ENCODE measurements around the gene PPARD.

The PPARD gene

DNA sequence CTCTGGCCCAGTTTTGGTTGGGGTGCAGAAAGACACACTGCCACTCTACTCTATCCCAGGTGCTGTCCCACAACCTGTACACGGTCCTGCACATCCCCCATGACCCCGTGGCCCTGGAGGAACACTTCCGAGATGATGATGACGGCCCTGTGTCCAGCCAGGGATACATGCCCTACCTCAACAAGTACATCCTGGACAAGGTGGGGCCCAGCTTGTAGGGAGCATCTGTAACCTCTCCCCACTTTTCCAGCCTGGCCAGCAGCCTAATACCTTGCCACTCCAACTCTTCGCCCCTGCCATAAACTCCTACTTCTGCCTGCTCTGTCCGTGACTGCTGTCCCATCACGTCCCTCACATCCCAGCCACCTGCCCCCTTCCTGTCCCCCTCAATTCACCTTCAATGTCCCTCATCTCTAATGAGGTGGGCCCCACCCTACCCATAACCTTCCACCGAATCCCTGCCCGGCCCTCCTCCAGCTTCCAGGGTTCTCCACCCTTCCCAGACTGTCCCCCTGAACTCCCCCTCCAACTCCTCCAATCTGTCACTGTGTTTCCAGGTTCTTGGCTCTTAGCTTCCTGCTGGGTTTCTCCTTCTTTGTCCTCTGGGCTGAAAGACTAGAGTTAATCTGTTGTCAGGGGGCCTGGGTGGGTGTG lies 32.6 kb upstream of the PPARD start:
- Histone ChIP-seq H3K9me3 (replicated peaks in 1 of 11) (no peaks in the 10 kb centered on the region), H4K20me1 (no peaks in the 10 kb centered on the region; a peak in 1 of 22 replicates), H3K27ac (peak overlapping the region; percentile 45 to 86 (median 82); a peak in 21 of 22 replicates), H3K36me3 (peaks cover 13 to 66% (median 40%) of the 10 kb centered on the region in 11 experiments), H3K4me1 (peaks cover 40 to 90% (median 52%) of the 10 kb centered on the region in 10 experiments), H3K4me2 (peak overlapping the region; percentile 86 to 98 (median 93)), H3K27me3 (no peaks in the 10 kb centered on the region), H3K4me3 (peak overlapping the region in 2 of 10 experiments; percentile 10; a peak in 3 of 20 replicates), H3K9ac (peak overlapping the region in 6 of 11 experiments; percentile 16 to 72 (median 54); a peak in 3 of 22 replicates)
- no peak for TF ChIP-seq Cebpa-rat (IDR thresholded peaks at IDR 0.05)

DNA sequence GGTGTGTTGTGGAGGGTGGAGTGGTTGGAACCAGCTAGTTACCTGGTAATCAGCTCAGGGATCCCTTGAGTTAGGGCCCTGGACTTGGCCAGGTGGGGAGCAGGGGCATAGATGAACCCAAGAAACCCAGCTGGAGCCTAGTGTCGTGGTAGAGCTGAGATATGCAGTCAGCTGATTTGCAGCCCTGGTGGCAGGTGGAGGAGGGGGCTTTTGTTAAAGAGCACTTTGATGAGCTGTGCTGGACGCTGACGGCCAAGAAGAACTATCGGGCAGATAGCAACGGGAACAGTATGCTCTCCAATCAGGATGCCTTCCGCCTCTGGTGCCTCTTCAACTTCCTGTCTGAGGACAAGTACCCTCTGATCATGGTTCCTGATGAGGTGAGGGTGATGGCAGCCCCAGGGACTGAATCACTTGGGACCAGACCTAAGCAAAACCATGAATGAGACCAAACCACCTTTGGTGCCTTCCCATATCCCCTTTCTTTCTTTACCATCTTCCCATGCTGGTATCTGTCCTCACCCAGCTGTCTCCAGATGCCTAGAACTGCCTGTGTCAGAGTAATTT lies 32.0 kb upstream of the PPARD start:
- H4K20me1 ChIP-seq: no peaks in the 10 kb centered on the region; a peak in 1 of 22 replicates
- H3K27me3 ChIP-seq: no peaks in the 10 kb centered on the region
- H3K4me2 ChIP-seq: peak overlapping the region; percentile 86 to 98 (median 93)
- H3K27ac ChIP-seq: peak overlapping the region; percentile 76 to 86 (median 82); a peak in 21 of 22 replicates
- peak overlapping the region in 9 of 11 experiments; percentile 44 to 72 (median 66); a peak in 13 of 22 replicates for H3K9ac ChIP-seq
- peaks cover 40 to 90% (median 47%) of the 10 kb centered on the region in 10 experiments for H3K4me1 ChIP-seq
- no peaks in the 10 kb centered on the region for H3K9me3 ChIP-seq (replicated peaks in 1 of 11)
- H3K36me3 ChIP-seq: peaks cover 18 to 65% (median 40%) of the 10 kb centered on the region in 11 experiments
- TF ChIP-seq Cebpa-rat (IDR thresholded peaks at IDR 0.05): no peak
- H3K4me3 ChIP-seq: peak overlapping the region in 4 of 10 experiments; percentile 10 to 54 (median 28); a peak in 5 of 20 replicates

DNA sequence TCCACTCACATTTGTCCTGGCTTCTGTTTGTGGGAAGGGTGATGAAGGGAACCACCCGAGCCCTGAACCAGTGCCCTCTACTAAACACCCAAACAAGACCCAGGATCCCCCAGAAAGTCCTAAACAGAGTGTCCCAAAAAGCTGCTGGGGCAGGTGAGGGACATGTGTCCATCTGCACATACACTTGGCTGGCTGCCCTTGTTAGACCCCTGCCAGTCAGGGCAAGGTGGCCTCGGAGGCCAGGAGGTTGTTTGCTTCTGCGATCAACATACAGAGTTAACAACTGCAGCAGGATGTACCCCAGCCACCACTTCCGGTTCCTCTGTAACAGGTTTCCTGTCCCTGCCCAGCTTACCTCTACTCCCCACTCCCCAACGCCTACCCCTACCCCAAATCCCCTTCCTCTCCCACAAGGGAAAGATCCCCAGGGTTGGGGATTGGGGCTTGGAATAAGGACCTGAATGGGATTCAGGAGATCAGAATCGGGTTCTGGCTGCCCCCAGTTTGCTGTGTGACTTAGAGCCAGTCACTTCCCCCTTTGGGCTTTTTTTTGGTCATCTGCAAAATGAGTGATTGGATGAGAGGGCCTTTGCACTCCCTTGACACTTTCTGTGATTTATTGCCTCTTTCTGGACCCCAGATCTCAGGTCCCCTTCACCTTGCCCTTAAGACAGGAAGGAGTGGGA lies 30.8 kb upstream of the PPARD start:
- peaks cover 24 to 69% (median 46%) of the 10 kb centered on the region in 11 experiments for H3K36me3 ChIP-seq
- peak overlapping the region; percentile 52 to 72 (median 65) for H3K9ac ChIP-seq
- H3K9me3 ChIP-seq (replicated peaks in 1 of 11): no peaks in the 10 kb centered on the region
- peak overlapping the region; percentile 86 to 98 (median 93) for H3K4me2 ChIP-seq
- H3K4me1 ChIP-seq: peaks cover 40 to 97% (median 43%) of the 10 kb centered on the region in 10 experiments
- TF ChIP-seq Cebpa-rat (IDR thresholded peaks at IDR 0.05): no peak
- no peaks in the 10 kb centered on the region for H3K27me3 ChIP-seq
- peak overlapping the region in 7 of 10 experiments; percentile 24 to 54 (median 32); a peak in 12 of 20 replicates for H3K4me3 ChIP-seq
- no peaks in the 10 kb centered on the region for H4K20me1 ChIP-seq
- peak overlapping the region; percentile 76 to 86 (median 82) for H3K27ac ChIP-seq

DNA sequence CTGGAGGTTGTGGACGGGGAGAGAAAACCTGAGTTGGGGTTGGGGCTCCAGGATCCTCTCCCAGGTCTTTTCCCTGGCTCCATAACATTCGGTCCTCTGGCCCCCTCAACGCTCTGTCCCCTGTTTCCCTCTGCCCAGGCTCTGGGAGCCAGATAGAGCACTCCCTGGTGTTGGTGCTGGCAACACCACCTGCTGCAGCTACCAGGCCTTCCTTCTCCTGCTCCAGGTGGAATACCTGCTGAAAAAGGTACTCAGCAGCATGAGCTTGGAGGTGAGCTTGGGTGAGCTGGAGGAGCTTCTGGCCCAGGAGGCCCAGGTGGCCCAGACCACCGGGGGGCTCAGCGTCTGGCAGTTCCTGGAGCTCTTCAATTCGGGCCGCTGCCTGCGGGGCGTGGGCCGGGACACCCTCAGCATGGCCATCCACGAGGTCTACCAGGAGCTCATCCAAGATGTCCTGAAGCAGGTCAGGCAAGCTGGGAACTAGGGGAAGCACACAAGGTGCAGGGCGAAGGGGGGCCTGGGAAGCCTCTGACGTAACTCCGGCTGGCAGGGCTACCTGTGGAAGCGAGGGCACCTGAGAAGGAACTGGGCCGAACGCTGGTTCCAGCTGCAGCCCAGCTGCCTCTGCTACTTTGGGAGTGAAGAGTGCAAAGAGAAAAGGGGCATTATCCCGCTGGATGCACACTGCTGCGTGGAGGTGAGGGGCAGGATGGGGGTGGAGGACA lies 30.1 kb upstream of the PPARD start:
- Histone ChIP-seq H3K9me3 (replicated peaks in 1 of 11) (no peaks in the 10 kb centered on the region), H4K20me1 (no peaks in the 10 kb centered on the region), H3K36me3 (peaks cover 27 to 69% (median 51%) of the 10 kb centered on the region in 11 experiments), H3K27ac (peak overlapping the region; percentile 76 to 86 (median 82)), H3K4me1 (peaks cover 40 to 91% (median 43%) of the 10 kb centered on the region in 10 experiments), H3K9ac (peak overlapping the region; percentile 52 to 72 (median 65); a peak in 19 of 22 replicates), H3K4me3 (peak overlapping the region in 2 of 10 experiments; percentile 13 to 20; a peak in 4 of 20 replicates), H3K4me2 (peak overlapping the region; percentile 86 to 98 (median 93)), H3K27me3 (no peaks in the 10 kb centered on the region)
- no peak for TF ChIP-seq Cebpa-rat (IDR thresholded peaks at IDR 0.05)

DNA sequence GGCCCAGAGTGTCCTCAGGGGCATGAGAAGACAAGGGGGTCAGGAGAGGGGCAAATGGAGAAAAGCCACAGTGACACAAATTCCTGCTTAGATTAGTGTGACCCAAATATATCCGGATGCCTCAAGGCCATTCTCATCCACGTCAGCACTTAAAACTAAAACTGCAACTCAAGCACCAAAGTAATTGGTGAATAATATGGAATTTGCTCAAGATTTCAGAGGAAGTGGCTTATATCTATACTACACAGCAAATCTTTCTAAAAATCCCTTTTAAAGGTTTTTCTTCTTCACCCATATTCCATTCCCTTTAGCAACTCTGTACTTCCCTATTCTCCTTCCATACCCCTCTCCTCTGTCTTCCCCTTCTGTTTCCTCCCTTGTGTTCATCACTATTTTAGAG lies 29.6 kb upstream of the PPARD start:
- H3K4me2 ChIP-seq: peak overlapping the region in 10 of 11 experiments; percentile 86 to 98 (median 94); a peak in 16 of 22 replicates
- H3K27ac ChIP-seq: peak overlapping the region in 9 of 11 experiments; percentile 76 to 86 (median 83); a peak in 13 of 22 replicates
- no peaks in the 10 kb centered on the region for H3K9me3 ChIP-seq (replicated peaks in 1 of 11)
- H4K20me1 ChIP-seq: peaks cover 0 to 3% (median 0%) of the 10 kb centered on the region in 11 experiments; a peak in 1 of 22 replicates
- H3K4me1 ChIP-seq: peaks cover 40 to 86% (median 43%) of the 10 kb centered on the region in 10 experiments
- H3K36me3 ChIP-seq: peaks cover 29 to 69% (median 53%) of the 10 kb centered on the region in 11 experiments
- peak overlapping the region in 4 of 11 experiments; percentile 62 to 71 (median 66); a peak in 5 of 22 replicates for H3K9ac ChIP-seq
- H3K27me3 ChIP-seq: no peaks in the 10 kb centered on the region
- H3K4me3 ChIP-seq: no peak overlapping the region
- TF ChIP-seq Cebpa-rat (IDR thresholded peaks at IDR 0.05): no peak

DNA sequence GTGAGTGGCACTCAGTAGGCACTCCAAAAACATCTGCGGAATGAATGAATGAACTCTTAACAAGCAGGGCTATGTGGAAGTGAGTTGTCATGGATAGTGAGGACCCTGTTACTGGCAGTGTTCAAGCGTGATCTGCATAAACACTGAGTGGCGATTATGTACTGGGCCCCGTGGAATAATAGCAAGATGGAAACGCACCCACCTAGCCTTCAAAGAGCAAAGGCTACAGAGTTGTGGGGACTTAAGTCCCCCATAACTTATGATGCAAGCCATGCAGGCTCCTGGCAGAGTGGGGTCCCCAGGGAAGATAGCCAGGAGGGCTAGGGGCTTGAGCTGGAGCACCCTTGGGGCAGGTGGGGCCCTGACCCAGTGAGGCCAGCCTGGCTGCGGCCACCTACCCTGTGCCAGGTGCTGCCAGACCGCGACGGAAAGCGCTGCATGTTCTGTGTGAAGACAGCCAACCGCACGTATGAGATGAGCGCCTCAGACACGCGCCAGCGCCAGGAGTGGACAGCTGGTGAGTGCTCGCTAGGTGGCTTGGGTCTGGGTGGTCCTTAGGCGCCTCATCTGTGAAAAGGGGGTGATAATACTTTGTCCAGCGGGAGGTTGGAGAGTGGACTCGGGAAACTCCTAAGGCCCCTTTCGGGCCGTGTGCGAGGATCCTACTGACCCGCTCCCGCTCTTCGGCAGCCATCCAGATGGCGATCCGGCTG lies 24.7 kb upstream of the PPARD start:
- no peak overlapping the region for H3K9ac ChIP-seq
- H3K9me3 ChIP-seq (replicated peaks in 1 of 11): no peaks in the 10 kb centered on the region
- peaks cover 1 to 38% (median 4%) of the 10 kb centered on the region in 10 experiments; a peak in 19 of 20 replicates for H3K4me1 ChIP-seq
- H3K27me3 ChIP-seq: no peaks in the 10 kb centered on the region
- peaks cover 0 to 14% (median 0%) of the 10 kb centered on the region in 11 experiments; a peak in 3 of 22 replicates for H4K20me1 ChIP-seq
- peaks cover 71 to 87% (median 76%) of the 10 kb centered on the region in 11 experiments for H3K36me3 ChIP-seq
- no peak overlapping the region for H3K4me2 ChIP-seq
- H3K4me3 ChIP-seq: no peak overlapping the region
- TF ChIP-seq Cebpa-rat (IDR thresholded peaks at IDR 0.05): no peak
- no peak overlapping the region for H3K27ac ChIP-seq

DNA sequence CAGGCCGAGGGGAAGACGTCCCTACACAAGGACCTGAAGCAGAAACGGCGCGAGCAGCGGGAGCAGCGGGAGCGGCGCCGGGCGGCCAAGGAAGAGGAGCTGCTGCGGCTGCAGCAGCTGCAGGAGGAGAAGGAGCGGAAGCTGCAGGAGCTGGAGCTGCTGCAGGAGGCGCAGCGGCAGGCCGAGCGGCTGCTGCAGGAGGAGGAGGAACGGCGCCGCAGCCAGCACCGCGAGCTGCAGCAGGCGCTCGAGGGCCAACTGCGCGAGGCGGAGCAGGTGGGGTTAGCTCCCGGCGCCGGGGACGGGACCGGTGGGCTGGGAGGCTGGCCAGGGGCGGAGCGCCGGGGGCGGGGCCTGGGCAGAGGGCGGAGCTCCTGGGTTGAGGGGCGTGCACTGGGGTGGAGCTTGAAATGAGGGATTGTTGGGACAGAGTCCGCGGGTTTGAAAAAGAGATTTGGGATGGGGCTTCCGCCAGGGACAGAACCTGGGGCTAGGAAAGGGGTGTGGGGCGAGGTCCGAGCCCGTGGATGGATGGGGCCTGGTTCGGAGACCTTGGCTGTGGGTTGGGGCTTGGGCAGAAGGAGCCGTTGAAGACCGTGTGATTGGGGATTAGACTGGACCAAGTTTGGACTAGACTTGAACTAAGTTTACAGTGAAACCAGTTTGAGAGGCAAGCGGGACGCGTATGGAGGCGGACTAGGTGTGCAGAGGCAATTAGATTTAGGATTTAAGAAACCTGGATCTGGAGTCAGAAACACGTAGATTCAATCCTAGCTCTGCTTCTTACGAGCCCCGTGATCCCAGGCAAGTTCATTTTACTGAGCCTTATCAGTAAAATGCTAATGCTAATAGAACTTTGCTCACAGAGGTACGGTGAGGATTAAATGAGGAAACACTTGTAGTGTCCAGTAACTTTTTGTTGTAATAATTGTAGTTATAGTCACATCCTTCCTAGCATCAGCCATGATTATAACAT lies 23.9 kb upstream of the PPARD start:
- TF ChIP-seq Cebpa-rat (IDR thresholded peaks at IDR 0.05): no peak
- H3K36me3 ChIP-seq: peaks cover 79 to 95% (median 83%) of the 10 kb centered on the region in 11 experiments
- H3K4me3 ChIP-seq: no peak overlapping the region
- no peak overlapping the region for H3K4me2 ChIP-seq
- H3K4me1 ChIP-seq: peaks cover 0 to 30% (median 0%) of the 10 kb centered on the region in 10 experiments; a peak in 6 of 20 replicates
- no peaks in the 10 kb centered on the region for H3K27me3 ChIP-seq
- H3K9me3 ChIP-seq (replicated peaks in 1 of 11): no peaks in the 10 kb centered on the region
- H3K27ac ChIP-seq: no peak overlapping the region
- H3K9ac ChIP-seq: no peak overlapping the region
- H4K20me1 ChIP-seq: peaks cover 0 to 14% (median 0%) of the 10 kb centered on the region in 11 experiments; a peak in 3 of 22 replicates

Data from BLaER1 treated with 17β-estradiol and CSF1 and Interleukin-3, amounts not matched to agents 10 nM and 100 nM (cell line).